Measurements from ENCODE around the gene PNPO.
A peak's percentile ranks its signal among the peaks of the same experiment; 100 is the strongest.

The PNPO gene

DNA sequence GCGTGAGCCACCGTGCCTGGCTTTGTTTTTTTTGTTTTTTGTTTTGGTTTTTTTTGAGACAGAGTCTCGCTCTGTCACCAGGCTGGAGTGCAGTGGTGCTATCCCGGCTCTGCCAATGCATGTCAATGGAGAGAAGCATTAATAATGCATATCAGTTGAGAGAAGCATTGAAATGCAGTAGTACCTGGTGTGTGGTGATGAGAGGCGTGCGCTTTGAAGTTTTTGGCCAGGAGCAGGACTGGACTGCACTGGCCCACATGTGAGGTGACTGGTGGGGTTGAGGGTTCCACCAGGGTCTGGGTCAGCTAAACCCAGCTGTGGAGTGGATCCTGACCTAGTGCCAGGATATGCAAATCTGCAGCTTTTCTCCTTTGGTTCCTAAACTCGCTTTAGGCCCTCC, 39.9 kb upstream of the PNPO start:
- H3K9ac ChIP-seq = no peak overlapping the region

DNA sequence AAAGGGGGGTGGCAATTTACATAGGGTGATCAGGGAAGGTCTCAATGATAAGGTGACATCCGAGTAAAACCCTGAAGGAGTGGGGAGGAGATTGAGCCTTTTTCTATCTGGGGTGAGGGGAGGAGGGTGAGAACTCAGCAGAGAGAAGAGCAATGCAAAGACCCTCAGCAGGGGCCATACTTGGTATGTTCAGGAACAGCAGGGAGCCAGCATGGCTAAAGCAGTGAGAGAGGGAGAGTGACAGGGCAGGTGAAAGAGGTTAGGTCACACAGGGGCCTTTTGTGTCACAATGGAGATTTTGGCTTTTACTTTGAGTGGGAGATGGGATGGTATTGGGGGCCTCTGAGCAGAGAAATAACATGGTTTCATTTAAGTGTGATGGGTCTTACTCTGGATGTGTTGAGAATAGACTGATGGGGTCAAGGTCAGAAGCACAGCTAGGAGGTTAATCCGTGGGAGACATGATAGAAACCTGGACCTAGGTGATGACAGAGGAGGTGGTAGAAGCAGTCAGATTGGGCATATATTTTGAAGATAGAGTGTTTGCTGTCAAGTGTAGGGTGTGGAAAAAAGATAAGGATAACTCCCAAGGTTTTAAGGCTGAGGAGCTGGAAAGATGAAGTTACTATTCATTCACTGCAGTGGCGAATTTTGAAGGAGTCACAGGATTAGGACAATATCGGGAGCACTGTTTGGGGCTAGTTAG, 39.2 kb upstream of the PNPO start:
- Histone ChIP-seq H3K9me3 (no peaks in the 10 kb centered on the region), H3K4me3 (no peak overlapping the region), H3K4me1 (peaks cover 64% of the 10 kb centered on the region), H3K36me3 (peaks cover 59% of the 10 kb centered on the region), H3K4me2 (no peak overlapping the region), H3K27me3 (no peaks in the 10 kb centered on the region), H3K27ac (0 out of 2 replicates have a peak overlapping the region, but pooled peaks have one; percentile 1), H3K9ac (no peak overlapping the region), H4K20me1 (peaks cover 37% of the 10 kb centered on the region; the same call in 1 of the 2 replicates)
- TF ChIP-seq Cebpa-rat (IDR thresholded peaks at IDR 0.05) = no peak

More for the DNA sequence above, 39.9 kb upstream of the PNPO start:
- H3K36me3 ChIP-seq = peaks cover 52% of the 10 kb centered on the region
- H3K4me2 ChIP-seq = peak overlapping the region; percentile 84; the same call in 1 of the 2 replicates
- no peaks in the 10 kb centered on the region for H3K9me3 ChIP-seq
- peaks cover 61% of the 10 kb centered on the region for H3K4me1 ChIP-seq
- no peak for TF ChIP-seq Cebpa-rat (IDR thresholded peaks at IDR 0.05)
- no peak overlapping the region for H3K27ac ChIP-seq
- no peak overlapping the region for H3K4me3 ChIP-seq
- no peaks in the 10 kb centered on the region for H3K27me3 ChIP-seq
- peaks cover 30% of the 10 kb centered on the region; the same call in 1 of the 2 replicates for H4K20me1 ChIP-seq

DNA sequence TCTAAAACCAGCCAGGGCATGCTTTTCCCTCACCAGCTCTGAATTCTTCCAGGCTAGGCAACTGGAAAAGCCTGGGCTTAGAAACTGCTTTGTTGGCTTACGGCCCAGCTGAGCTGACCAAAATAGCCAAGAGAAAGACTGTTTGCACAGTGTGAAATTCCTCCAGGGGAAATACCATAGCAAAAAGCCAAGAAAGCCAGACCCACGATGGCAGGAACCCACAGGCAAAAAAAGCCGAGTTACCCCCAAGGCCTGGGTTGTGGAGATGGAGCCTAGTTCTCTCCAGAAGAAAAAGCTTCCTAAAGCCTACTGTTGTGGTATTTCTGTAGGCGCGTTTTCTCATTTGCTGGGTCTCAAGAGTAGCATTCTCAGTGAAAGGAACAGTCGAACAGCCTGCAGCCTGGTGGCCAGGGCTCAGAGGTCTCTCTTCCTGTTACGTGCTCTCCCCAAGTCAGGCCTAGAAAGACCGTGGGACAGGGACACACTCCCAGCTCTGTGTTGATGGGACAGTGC, 36.1 kb upstream of the PNPO start:
- TF ChIP-seq Cebpa-rat (IDR thresholded peaks at IDR 0.05) = no peak
- peaks cover 76% of the 10 kb centered on the region for H3K36me3 ChIP-seq
- peaks cover 36% of the 10 kb centered on the region; the same call in 1 of the 2 replicates for H4K20me1 ChIP-seq
- no peak overlapping the region for H3K4me3 ChIP-seq
- no peak overlapping the region for H3K9ac ChIP-seq
- no peaks in the 10 kb centered on the region for H3K27me3 ChIP-seq
- H3K9me3 ChIP-seq = no peaks in the 10 kb centered on the region
- H3K27ac ChIP-seq = no peak overlapping the region
- H3K4me1 ChIP-seq = peaks cover 52% of the 10 kb centered on the region
- no peak overlapping the region for H3K4me2 ChIP-seq

DNA sequence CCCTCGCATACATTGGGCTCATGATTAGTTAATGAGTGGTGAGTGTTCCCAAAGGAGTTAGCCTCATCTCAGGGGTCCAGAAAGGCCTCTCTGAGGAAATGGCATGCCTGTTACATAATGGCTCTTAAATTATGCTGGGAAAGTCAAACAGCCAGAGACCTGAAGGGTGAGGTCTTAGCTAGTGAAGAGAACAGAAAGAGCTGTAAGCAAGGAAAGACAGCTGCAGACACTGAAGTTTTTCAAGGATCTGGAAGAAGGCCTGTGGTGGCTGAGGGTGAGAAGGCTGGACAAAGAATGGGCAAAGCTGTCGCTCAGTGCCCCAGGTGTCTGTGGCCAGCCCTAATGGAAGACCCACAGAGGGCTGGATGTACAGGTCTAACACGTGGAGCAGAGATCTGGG, 34.9 kb upstream of the PNPO start:
- no peaks in the 10 kb centered on the region for H3K9me3 ChIP-seq
- no peak overlapping the region for H3K9ac ChIP-seq
- H3K4me3 ChIP-seq = no peak overlapping the region
- H4K20me1 ChIP-seq = peaks cover 34% of the 10 kb centered on the region; the same call in 1 of the 2 replicates
- 0 out of 2 replicates have a peak overlapping the region, but pooled peaks have one; percentile 7 for H3K27ac ChIP-seq
- no peaks in the 10 kb centered on the region for H3K27me3 ChIP-seq
- peak overlapping the region; percentile 81; the same call in 1 of the 2 replicates for H3K4me2 ChIP-seq
- peaks cover 40% of the 10 kb centered on the region for H3K4me1 ChIP-seq
- no peak for TF ChIP-seq Cebpa-rat (IDR thresholded peaks at IDR 0.05)
- H3K36me3 ChIP-seq = peaks cover 81% of the 10 kb centered on the region

DNA sequence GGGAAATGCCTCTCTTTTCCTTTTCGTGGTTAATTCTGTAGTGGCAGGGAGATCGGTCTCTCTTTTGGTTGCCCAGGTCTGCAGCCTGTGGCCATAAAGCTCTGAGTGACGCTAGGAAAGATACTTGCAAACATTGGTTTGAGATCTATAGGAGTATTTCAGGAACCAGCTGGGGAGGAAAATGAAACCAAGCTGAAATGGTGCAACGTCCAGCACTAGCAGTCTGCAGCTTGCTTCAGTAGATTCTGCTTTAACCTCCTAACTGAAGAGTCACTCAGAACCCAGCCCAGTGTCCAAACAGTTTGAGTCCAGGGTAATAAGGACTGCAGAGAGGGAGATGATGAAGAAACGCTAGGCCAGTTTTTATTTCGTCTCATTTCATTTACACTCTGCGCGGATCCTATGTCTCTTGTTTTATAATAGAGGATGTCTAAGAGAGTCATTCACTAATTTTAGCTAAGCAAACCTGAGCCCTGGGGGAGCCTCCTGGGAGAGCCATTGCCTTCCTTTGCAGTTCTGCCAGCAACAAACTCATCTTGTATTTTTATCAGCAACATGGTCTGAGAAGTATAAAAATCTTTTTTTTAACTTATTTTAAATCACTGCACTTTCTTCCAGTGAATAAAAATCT, 33.3 kb upstream of the PNPO start:
- peaks cover 66% of the 10 kb centered on the region for H3K36me3 ChIP-seq
- H3K27me3 ChIP-seq = no peaks in the 10 kb centered on the region
- no peak for TF ChIP-seq Cebpa-rat (IDR thresholded peaks at IDR 0.05)
- H3K4me1 ChIP-seq = peaks cover 31% of the 10 kb centered on the region
- peak overlapping the region; percentile 45; the same call in 1 of the 2 replicates for H3K27ac ChIP-seq
- peak overlapping the region; percentile 46; the same call in 1 of the 2 replicates for H3K9ac ChIP-seq
- H3K9me3 ChIP-seq = no peaks in the 10 kb centered on the region
- H4K20me1 ChIP-seq = peaks cover 26% of the 10 kb centered on the region
- H3K4me2 ChIP-seq = peak overlapping the region; percentile 81
- no peak overlapping the region for H3K4me3 ChIP-seq

DNA sequence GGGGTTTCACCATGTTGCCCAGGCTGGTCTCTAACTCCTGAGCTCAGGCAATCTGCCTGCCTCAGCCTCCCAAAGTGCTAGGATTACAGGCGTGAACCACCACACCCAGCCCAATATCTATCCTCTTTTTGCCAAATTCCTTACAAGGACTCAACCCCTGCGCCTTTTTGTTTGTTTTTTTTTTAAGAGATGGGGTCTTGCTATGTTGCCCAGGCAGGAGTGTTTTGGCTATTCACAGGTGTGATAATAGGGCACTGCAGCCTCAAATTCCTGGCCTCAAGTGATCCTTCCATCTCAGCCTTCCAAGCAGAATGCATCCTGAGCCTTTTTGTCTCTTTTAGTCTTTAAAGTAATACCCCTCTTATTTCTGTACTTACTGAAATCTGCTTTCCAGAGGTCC, 28.3 kb upstream of the PNPO start:
- Histone ChIP-seq H3K4me1 (peaks cover 30% of the 10 kb centered on the region), H3K9me3 (no peaks in the 10 kb centered on the region), H3K27ac (no peak overlapping the region), H4K20me1 (peaks cover 26% of the 10 kb centered on the region), H3K27me3 (no peaks in the 10 kb centered on the region), H3K36me3 (peaks cover 61% of the 10 kb centered on the region), H3K4me3 (no peak overlapping the region), H3K4me2 (no peak overlapping the region), H3K9ac (no peak overlapping the region)
- no peak for TF ChIP-seq Cebpa-rat (IDR thresholded peaks at IDR 0.05)

DNA sequence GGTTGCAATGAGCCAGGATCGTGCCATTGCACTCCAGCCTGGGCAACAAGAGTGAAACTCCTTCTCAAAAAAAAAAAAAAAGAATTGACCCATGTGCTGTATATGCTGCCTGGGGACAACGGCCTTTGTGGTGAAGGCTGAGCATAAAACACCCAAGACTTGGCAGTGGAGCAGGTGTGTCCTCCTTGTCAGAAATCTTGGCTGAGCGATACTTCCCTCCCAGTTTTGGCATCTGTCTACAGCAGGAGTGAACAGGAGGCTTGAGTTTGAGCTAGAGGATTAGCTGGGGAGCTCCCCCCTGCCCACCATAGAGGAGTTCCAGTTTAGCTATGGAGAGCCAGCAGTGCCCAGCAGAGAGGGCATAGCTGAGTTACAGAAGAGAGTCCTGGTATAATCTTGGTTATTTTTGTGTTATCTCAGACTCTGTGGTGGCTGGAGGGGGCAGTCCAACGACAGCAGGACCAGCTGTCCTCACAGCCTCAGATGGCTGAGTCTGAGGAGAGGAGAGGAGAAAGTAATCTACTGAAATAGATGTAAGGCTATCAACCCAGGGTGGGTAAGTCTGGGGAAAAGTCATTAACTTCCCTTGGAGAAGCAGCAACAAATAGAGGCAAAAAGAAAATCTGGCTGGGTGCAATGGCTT, 26.9 kb upstream of the PNPO start:
- Histone ChIP-seq H3K9ac (peak overlapping the region; percentile 11; the same call in 1 of the 2 replicates), H3K9me3 (no peaks in the 10 kb centered on the region), H3K4me3 (no peak overlapping the region), H3K27ac (no peak overlapping the region), H3K27me3 (no peaks in the 10 kb centered on the region), H3K4me2 (peak overlapping the region; percentile 26), H4K20me1 (peaks cover 21% of the 10 kb centered on the region), H3K4me1 (peaks cover 23% of the 10 kb centered on the region), H3K36me3 (peaks cover 60% of the 10 kb centered on the region)
- no peak for TF ChIP-seq Cebpa-rat (IDR thresholded peaks at IDR 0.05)

DNA sequence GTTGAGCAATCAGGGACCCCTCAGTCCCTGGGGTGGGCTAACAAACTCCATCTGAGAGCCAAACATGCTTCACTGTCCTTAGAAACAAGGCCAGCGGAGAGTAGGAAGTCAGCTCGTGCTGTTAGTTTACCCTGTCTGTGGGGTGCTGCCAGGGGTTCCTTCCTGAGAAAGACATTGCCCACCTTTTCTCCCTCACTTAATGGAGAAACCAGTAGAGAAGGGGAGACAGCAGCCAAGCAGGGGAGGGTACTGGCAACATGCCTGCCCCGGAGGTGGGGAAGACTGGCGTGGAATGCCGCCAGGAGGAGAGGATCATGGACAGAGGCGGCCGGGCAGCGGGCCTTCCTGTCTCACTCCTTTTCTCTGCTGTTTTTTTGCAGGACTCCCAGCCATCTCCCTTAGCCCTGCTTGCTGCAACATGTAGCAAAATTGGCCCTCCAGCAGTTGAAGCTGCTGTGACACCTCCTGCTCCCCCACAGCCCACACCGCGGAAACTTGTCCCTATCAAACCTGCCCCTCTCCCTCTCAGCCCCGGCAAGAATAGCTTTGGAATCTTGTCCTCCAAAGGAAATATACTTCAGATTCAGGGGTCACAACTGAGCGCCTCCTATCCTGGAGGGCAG, 25.5 kb upstream of the PNPO start:
- H3K36me3 ChIP-seq = peaks cover 48% of the 10 kb centered on the region
- TF ChIP-seq Cebpa-rat (IDR thresholded peaks at IDR 0.05) = no peak
- H4K20me1 ChIP-seq = peaks cover 16% of the 10 kb centered on the region

DNA sequence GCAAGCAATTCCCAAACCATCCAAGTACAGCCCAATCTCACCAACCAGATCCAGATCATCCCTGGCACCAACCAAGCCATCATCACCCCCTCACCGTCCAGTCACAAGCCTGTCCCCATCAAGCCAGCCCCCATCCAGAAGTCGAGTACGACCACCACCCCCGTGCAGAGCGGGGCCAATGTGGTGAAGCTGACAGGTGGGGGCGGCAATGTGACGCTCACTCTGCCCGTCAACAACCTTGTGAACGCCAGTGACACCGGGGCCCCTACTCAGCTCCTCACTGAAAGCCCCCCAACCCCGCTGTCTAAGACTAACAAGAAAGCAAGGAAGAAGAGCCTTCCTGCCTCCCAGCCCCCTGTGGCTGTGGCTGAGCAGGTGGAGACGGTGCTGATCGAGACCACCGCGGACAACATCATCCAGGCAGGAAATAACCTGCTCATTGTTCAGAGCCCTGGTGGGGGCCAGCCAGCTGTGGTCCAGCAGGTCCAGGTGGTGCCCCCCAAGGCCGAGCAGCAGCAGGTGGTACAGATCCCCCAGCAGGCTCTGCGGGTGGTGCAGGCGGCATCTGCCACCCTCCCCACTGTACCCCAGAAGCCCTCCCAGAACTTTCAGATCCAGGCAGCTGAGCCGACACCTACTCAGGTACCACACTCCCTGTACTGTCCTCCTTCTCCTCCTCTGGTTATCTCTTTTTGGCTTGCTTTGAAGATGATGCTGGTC, 24.7 kb upstream of the PNPO start:
- Histone ChIP-seq H3K4me1 (peaks cover 23% of the 10 kb centered on the region), H3K27ac (no peak overlapping the region), H3K9me3 (no peaks in the 10 kb centered on the region), H3K9ac (no peak overlapping the region), H3K27me3 (no peaks in the 10 kb centered on the region), H3K36me3 (peaks cover 54% of the 10 kb centered on the region), H3K4me2 (no peak overlapping the region), H3K4me3 (no peak overlapping the region), H4K20me1 (peaks cover 15% of the 10 kb centered on the region)
- no peak for TF ChIP-seq Cebpa-rat (IDR thresholded peaks at IDR 0.05)

More for the DNA sequence above, 25.5 kb upstream of the PNPO start:
- no peak overlapping the region for H3K4me2 ChIP-seq
- H3K9ac ChIP-seq = no peak overlapping the region
- H3K4me3 ChIP-seq = no peak overlapping the region
- H3K27me3 ChIP-seq = no peaks in the 10 kb centered on the region
- peaks cover 23% of the 10 kb centered on the region for H3K4me1 ChIP-seq
- no peak overlapping the region for H3K27ac ChIP-seq
- no peaks in the 10 kb centered on the region for H3K9me3 ChIP-seq

Measured in BLaER1 (cell line).